Renal cortex interstitium (tissue), 11 donors: ENCODE results near the gene THUMPD2. TPM values are rescaled to one million over a fixed set of nuclear protein-coding genes. Genes with fewer than 3 reads are reported as not detected.
"Not testable (repeated sequence)": the region's sequence is repeated elsewhere in the genome, so short reads cannot be mapped to it uniquely, and the experiment has no call there.

ENCODE experiments used
- DNase-seq, 11 donors: peaks; one replicate each; pipeline ENCODE4 v3.0.0-alpha.2; 2013; ENCODE audit warnings: low read depth in 9 of 11, low spot score in 4 of 11; ENCODE audit errors: extremely low read depth in 1 of 11
- polyA plus RNA-seq, 3 donors: library from polyadenylated mRNA; unstranded; fragments of 120-200 nt; gene quantifications; one replicate each; pipeline ENCODE4 v1.2.1, GENCODE V29; 2013; ENCODE audit not compliant: insufficient read length in 3 of 3

THUMPD2 gene
- polyA plus RNA-seq, 3 donors, result 18.1 to 29.0 (median 20.3) TPM

GRCh38 chr2:39728085-39728484 is 51.0 kb downstream of the THUMPD2 start:
- DNase-seq, result not testable (repeated sequence)

DNA sequence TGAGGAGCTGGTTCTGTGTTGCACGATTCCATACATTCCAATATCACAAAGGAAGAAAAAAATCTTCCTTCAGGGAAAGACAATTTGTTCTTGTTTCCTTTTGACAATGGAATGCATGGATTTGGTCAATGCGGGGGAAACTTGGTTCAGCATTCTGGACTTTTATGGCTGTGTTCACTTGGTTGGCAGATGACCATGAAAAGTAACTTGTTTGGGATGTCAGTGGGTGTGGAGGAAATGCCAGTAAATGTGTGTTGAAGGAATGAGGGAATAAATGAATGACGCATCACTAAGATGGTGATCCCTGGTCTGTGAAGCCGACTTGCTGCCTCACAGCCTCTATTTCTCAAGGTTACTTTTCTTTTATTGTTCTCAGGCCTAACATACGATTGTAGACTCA is 53.7 kb downstream of the THUMPD2 start:
- no peak for DNase-seq

GRCh38 chr2:39724828-39725144 is 54.3 kb downstream of the THUMPD2 start:
- peak in 1 of 11 donors; percentile 21 for DNase-seq

- peak in 6 of 11 donors; percentile 6 to 71 (median 38) for DNase-seq
Observed at GRCh38 chr2:39723946-39724827, 54.9 kb downstream of the THUMPD2 start.

DNA sequence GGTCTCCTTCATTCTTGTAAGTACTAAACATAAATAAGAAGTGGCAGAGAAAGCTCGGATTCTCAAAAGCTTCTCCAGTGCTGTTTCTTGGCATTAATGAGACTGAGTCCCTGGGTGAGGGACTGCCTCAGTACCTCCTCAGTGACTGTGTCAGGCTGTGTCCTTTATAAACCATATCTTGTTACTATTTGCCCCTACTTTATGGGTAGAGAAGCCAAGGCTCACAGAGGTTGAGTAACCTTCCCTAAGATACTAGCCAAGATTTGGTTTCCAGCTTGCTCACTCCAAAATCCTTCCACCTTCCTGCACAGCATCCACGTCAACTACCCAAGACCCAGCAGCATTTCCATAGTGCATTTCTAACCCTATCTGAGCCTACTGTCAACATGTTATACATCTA is 55.6 kb downstream of the THUMPD2 start:
- no peak for DNase-seq

- DNase-seq, result no peak
Observed at GRCh38 chr2:39720970-39721369, 58.1 kb downstream of the THUMPD2 start.

GRCh38 chr2:39719317-39719716 is 59.7 kb downstream of the THUMPD2 start:
- no peak for DNase-seq

DNA sequence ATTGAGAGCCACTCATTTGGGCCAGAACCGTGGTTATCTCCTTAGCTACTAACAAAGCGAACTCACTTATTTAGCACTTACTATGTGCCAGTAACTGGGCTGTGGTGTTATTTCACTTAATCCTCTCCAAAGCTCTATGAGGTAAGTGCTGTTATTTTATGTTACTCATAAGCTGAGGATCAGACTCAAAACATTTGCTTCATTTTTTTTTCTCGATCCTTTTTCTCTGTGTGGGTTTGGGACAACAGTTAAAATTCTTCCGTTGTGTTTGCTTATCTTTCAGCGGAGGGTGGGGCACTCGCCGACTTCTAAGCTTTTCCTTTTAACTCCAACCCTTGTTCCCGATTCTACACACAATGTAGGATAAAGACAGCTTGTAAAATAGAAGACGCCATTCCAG is 60.6 kb downstream of the THUMPD2 start:
- no peak for DNase-seq

GRCh38 chr2:39717067-39717466 is 62.0 kb downstream of the THUMPD2 start:
- no peak for DNase-seq

DNA sequence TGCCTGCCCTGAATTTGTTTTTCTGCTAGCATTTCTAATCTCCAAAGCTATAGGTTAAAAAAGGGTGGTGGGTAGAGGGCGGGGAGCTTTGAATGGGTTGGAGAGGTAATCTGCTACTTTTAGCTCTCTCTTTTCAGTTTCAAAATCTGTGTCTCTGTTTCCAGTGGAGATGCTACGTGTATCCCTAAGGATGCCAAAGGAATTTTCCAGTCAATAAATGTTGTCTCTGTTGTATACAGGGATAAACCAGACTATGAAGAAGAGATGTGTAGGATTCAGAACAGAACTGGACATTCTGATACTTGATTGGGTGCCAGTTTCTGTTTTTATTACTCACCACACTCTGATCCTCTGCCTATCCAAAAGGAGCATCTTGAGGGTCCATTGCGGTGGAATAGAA is 63.2 kb downstream of the THUMPD2 start:
- no peak for DNase-seq

- no peak for DNase-seq
Observed at GRCh38 chr2:39715095-39715494, 64.0 kb downstream of the THUMPD2 start.

DNA sequence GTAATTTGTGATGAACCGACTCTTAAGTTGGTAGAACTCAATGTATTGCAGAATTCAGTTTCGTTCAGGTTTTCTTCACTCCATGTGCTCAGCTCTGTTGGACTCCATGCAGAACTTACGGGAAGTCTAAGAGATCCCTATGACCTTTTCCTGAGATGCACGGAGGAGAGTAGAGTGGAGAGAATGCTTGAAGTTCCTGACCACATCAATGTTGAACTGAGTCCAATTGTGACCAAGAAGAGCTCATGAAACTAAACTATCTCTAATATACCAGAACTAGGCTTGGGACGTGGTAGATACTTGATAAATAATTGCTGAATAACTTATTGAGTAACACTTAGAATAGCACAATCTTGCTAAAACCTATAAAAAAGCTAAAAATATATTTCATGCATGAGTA is 66.1 kb downstream of the THUMPD2 start:
- no peak for DNase-seq

DNA sequence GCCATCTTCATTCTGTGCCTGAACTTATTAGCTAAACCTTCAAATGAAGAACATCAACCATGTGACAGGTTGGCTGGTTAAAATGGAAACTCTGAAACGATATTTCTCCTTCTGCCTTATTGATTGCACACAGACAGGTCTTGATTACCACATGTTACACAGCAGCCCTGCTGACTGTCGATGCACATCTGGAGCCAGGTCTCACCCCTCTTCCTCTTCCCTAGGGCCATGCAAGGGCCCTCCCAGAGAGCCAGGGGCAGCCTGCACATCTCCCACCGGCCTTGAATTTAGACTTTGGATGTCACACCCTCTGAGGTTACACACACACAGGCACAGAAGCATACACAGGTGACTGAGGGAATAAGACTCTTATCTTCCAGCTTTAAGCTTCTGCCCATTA is 68.3 kb downstream of the THUMPD2 start:
- no peak for DNase-seq

DNA sequence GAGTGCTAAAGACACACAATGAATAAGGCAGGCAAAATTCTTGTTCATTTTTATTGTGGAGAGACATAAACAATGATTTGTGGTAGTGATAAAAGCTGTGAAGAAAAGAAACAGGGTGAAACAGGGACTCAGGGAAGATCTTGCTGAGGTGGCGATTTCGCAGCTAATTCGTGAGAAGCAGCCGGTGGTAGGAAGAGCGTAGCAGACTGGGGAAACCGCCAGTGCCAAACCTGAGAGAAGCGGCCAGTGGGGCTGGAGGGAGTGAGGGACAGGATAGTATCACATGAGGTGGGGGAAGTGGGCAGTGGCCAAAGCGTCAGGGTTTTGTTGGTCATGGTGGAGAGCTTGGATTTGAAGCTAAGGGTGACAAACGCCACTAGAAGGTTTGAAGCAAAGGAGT is 71.1 kb downstream of the THUMPD2 start:
- DNase-seq, result no peak

DNA sequence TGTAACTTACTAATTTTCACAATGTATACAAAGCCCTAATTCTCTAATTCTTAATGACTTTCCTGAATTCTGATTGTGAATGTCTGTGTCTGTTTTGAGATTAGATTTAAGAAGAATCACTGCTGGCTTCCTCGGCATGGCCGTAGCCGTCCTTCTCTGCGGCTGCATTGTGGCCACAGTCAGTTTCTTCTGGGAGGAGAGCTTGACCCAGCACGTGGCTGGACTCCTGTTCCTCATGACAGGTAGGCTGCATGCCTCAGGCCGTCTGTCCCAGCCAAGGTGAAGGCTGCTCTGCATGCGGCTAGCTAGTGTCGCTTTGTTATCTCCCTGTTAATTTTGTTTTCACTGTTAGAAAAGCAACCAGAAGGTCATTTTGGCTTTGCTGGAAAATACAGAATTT is 72.1 kb downstream of the THUMPD2 start:
- no peak for DNase-seq

GRCh38 chr2:39706312-39706711 is 72.7 kb downstream of the THUMPD2 start:
- DNase-seq, result no peak

GRCh38 chr2:39705638-39706037 is 73.4 kb downstream of the THUMPD2 start:
- DNase-seq, result no peak

DNA sequence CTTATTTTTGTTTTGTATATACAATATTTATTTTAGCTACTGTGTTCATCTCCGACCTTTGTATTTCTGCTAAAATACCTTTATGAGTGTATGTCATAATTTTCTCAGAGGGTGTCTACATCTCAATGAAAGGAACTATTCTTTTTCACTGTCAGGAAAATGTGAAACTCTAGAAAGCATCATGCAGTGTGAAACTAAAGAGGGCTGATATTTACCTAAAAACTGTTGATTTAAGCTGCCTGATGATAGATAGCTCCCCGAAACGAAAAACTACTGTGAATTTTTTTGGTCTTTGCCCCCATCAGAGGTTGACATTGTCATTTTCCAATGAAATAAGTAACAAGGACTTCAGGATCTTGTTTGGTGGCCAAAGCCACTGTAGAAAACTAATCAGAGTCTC is 74.5 kb downstream of the THUMPD2 start:
- no peak for DNase-seq

GRCh38 chr2:39703181-39703872 is 75.7 kb downstream of the THUMPD2 start:
- no peak for DNase-seq

DNA sequence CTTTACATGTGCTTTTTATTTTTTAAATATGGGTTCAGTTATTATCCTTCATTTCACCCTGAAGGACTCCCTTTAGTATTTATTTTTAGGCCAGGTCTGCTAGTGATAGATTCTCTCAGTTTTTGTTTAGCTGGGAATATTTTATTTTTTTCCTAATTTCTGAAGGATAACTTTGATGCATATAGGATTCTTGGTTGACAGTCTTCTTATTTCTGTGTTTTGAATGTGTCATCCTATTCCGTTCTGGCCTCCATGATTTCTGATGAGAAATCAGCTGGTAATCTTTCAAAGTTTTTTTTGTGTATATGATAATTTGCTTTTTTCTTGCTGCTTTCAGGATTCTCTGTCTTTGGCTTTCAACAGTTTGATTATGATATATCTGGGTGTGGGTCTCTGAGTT is 77.9 kb downstream of the THUMPD2 start:
- DNase-seq, result no peak

- no peak for DNase-seq
Observed at GRCh38 chr2:39697454-39697853, 81.6 kb downstream of the THUMPD2 start.
